Stimulated activated CD8-positive, alpha-beta memory T cell treated with anti-CD3 and anti-CD28 coated beads, Interleukin-15, amount 100 ng/mL, for 1 hour (primary cell): Measurements from ENCODE around the gene UNC79.
"Not testable (repeated sequence)": the region's sequence is repeated elsewhere in the genome, so short reads cannot be mapped to it uniquely, and the experiment has no call there.

Experiments used
- DNase-seq: peaks from one replicate; pipeline ENCODE4 v3.0.0-alpha.2; 2020; ENCODE audit warnings: low read depth

The UNC79 gene

DNA sequence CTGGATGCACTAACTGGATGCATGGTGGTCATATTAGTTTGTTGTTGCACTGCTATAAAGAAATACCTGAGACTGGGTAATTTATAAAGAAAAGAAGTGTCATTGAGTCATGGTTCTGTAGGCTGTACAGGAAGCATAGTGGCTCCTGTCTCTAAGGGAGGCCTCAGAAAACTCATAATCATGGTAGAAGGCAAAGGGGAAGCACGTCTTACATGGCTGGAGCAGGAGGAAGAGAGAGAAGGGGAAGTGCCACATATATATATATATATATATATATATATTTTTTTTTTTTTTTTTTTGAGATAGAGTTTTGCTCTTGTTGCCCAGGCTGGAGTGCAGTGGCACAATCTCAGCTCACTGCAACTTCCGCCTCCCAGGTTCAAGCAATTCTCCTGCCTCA lies 62.9 kb downstream of the UNC79 start:
- not testable (repeated sequence) for DNase-seq

DNA sequence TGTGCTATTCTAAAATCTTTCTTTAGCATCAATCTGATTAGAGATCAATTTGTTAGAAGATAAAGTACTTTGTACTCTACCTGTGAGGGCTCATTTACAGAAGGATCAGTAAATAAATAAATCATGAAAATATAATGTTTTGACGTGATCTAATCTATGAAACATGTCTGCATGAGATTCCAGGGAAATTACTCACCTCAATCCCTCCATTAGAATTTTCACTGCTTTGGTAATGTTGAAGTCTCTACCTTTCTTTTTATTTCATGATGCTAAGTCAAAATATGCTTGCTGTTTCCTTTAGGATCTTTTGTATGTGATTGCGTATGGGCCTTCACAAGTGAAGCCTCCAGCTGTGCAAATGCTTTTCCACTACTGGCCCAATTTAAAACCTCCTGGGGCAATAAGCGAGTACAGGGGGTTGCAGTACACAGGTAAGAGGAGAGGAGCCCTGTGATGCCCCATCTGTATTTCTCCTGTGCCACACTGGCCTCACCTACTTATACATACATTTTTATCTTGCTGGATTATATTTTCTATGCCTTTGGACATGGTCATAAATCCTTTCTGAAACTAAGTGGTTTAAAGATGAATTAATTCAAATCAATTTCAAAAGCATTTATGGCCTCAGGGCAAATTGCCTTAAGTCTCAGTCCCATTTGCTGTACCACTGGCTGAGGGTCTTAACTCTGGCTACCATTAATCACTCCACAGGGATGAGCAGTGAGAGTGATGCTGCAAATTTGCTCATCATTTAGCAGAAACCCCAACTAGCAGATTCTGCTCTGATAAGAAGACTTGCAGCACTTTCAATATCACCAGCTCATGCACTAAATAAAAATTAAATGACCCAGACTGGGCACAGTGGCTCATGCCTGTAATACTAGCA lies 66.4 kb downstream of the UNC79 start:
- no peak for DNase-seq

DNA sequence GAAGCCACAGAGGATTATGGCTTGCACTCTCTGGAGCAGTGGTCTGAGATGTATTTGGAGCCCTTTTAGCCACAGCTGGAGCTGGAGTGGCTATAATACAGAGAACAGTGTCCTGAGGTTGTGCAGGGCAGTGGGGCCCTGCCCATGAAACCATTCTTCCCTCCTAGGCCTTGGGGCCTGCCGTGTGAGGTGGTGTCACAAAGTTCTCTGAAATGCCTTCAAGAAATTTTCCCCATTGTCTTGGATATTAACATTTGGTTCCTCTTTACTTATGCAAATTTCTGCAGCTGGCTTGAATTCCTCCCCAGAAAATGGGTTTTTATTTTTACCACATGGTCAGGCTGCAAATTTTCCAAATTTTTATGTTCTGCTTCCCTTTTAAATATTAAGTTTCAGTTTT lies 79.3 kb downstream of the UNC79 start:
- no peak for DNase-seq

DNA sequence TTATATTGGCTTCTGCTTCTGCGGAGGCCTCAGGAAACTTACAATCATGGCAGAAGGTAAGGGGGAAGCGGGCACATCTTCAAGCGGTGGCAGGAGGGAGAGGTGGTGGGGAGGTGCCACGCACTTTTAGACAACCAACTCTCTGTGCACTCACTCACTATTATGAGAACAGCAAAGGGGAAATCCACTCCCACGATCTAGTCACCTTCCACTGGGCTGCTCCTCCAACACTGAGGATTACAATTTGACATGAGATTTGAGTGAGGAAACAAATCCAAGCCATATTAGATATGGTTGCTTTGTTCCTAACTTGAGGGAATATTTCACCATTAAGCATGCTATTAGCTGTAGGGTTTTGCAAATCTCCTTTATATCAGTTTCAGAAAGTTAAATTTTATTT lies 80.3 kb downstream of the UNC79 start:
- no peak for DNase-seq

DNA sequence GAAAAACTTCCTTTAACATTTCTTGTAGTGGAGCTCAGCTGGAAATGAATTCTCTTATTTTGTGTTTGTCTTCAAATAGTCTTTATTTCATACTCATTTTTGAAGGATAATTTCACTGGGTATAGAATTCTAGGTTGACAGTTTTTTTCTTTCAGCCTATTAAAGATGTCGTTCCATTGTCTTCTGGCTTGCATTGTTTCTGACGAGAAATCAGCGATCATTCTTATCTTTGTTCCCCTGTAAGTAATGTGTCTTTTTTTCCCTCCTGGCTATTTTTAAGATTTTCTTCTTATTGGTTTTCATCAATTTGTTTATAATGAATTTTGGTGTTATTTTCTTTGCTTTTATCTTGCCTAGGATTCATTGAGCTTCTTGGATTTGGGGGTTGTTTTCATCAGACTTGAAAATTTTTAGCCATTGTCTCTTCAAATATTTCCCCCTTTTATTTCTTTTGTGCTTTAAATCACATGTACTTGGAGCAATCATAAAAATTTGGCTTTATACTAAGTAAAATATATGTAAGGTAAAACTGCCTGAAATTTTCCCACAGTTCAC lies 89.4 kb downstream of the UNC79 start:
- no peak for DNase-seq

DNA sequence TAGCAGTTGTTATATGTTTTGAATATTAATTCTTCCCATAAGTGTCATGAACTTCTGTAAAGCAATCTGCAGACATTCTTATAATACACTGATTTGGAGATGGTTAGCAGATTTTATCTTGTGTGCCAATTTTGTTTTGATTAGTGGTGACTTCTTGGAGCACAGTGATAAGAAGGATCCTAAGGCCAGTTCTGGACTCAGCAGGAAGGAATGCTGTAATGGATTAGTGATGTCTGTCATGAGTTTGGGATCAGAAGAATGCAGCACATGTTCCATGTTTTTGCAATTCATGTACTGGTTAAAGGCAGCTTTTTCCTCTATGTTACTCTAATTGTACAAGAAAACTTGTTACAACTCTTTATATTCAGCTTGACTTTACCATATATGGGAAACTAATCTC lies 91.5 kb downstream of the UNC79 start:
- DNase-seq = no peak

DNA sequence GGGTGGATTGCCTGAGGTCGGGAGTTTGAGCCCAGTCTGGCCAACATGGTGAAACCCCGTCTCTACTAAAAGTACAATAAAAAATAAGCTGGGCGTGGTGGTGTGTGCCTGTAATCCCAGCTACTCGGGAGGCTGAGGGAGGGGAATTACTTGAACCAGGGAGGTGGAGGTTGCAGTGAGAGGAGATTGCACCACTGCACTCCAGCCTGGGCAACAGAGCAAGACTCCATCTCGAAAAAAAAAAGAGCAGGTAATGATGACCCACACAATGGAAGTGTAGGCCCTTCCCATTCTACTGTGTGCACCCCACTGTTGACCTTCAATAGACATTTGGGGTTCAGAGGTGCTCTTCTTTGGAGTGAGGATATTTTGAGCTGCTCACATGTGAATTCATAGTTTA lies 94.5 kb downstream of the UNC79 start:
- DNase-seq = not testable (repeated sequence)

DNA sequence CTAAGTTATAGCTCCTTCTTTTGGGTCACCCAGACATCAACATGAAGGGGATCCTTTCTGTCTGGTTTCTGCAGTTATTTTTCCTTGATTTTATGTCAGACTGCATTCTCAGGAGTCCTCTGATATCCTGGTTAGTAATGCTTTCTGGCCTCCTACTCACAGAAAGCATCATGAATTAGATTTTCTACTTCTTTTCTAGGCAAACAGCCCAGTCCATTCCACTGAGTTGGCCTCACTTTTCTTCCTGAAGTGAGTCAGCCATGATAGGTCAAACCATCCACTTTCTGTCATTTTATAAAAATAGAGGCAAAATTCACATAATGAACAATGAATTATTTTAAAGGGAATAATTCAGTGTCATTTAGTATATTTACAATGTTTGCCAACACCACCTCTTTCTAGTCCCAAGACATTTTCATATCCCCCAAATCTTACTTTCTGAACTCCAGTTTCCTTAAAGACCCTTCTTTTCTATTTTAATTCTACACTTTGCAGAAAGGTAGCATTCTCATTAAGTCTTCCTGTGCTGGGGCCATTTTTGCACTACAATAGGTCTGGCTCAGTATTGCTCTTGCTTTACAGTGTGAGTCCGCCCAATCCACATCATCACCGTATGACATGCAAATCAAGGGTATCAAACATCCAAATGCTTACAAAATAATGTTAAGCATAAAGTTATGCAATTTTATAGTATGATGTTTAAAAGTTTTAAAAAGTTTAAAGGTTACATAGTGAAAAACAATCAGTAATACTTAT lies 95.1 kb downstream of the UNC79 start:
- DNase-seq = no peak

DNA sequence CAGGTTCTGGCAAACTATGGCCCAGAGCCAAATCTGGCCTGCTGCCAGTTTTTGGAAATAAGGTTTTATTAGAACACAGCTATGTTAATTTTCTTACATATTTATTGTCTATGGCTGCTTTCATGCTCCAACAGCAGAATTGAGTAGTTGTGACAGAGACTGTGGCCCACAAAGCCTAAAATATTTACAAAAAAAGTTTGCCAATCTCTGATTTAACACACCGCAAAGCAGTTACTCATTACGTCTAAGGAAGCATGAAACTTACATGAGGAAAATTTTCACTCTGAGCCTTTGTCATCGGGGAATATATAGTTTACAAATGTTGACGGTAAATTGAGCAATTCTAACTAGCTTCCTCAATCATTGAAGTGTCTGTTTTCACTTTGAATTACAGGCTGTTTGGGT lies 96.5 kb downstream of the UNC79 start:
- no peak for DNase-seq

DNA sequence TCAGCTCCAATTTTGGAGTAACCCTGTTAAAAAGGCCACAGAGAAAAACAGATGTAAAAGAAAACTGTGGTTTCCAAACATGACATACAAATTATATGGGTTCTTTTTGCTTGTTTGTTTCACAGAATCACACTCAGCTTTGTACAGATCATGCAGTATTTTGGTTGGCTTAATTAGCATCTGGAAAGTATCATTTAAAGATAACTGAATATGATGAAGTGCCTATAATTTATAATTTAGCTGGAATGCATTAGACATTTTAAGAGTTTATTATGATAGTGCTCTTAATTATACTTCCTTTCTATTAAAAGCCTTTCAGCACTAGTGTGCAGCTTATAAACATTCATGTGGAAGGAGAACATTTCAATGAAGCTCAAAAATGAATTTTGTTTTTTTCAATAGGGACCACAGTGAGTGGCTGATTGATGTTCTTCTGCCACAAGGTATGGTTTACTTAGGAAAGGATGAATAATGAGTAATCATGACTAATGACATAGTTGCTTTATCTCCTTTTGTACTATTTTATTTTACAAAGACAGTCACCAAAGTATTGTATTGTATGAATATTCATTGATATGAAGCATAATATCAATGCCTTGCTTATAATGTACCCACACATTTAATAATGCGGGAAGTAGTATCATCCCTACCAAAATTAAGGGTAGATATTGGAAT lies 98.3 kb downstream of the UNC79 start:
- DNase-seq = no peak

DNA sequence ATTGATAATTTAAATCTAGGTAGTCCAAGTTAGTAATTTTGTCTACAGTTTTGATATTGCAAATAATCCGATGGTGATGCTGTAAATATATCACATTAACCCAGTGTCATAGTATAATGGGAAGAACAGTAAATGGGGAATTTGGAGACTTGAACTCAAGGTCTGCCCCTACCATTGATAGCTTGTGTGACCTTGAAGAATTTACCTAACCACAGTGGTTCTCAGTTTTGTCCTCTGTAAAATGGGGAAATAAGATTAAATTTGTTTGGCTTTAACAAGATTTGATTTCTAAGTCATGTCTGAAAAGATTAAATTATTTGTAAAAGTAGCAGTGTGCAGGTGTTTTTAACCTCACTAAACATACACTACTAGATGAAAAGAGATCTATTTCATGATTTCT lies 100.9 kb downstream of the UNC79 start:
- DNase-seq = no peak

DNA sequence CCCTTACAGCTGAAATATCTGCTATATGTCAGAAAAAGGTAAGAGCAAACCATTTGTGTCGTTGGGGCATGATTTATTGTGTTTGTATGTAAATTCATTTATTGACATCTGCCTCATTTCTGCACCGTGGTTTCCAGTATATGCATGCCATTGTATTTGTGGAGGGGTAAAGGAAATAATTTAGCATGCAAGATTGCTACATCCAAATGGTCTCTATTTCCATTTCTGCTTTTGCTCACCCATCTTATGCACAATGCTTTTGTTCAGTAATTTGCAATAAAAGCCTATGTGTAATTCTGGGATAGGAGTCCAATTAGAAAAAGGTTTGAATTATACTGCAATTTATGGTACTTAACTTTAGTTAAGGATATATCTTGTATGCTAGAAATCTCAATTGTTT lies 101.8 kb downstream of the UNC79 start:
- no peak for DNase-seq

DNA sequence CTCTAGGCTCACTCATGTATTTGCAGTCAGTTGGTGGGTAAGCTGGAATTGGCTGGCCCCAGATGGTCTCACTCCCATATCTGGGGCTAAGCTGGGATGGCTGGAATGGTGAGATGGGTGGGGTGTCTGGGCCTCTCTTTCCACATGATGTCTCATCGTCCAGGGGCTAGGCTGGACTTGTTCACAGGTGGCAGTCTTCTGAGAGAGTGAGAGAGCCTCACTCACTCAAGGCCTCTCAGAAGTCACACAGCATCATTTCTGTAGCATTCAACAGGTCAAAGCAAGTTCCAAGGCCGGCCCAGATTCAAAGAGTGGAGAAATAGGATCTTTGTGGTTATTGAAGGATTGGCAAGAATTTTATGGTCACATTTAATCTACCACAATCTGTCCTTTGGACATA lies 102.7 kb downstream of the UNC79 start:
- no peak for DNase-seq

DNA sequence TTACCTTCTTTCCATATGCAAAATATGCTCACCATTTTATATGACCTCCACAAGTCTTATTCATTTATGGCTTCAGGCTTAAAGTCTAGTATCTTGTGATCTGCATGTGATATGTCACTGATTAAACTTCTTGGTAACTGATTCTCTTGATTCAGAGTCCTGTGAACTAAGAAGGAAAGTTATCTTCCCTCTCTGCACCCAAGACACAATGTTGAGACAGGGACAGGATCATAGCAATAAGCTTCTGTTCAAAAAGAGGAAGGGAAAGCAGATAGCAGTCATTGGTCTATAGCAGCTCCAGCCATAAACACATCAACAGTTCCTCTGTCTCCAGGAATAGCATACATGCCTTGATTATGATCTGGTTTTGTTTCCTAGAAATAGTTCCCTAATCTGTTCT lies 103.1 kb downstream of the UNC79 start:
- DNase-seq = no peak

DNA sequence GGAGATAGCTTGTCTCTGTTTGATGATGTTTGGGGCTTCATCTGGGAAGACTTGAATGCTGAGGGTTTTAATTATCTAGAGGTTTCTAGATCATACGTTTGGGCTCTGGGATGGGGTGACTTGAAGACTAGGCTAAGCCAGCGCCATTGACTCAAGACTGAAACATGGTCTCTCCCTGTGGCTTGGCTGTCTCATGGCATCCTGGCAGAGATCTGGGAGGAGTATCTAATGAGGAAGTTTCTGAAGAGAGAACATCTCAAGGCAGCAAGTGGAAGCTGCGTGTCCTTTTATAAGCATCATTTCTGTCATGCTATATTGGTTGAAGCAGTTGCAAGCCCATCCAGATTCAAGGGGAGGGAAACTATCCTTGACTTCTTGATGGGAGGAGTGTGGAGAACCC lies 104.8 kb downstream of the UNC79 start:
- no peak for DNase-seq

DNA sequence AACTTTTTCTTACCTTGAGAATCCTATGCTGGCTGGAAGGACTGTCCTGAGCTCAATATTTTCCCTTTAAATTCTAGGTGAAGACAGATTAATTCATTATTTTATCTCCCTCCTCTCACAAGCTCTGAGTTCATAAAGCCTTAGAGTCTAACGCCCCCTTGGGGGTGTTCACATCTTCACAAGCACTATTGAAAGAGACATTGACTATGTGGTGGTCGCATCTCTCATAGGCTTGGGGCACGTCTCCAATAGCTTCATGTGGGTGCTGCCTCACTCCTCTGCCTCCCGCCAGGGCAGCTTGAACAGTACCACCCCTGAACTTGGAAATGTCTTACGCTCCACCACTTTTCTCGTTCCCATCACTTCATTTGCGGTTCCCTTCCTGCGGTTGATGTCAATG lies 106.2 kb downstream of the UNC79 start:
- no peak for DNase-seq

DNA sequence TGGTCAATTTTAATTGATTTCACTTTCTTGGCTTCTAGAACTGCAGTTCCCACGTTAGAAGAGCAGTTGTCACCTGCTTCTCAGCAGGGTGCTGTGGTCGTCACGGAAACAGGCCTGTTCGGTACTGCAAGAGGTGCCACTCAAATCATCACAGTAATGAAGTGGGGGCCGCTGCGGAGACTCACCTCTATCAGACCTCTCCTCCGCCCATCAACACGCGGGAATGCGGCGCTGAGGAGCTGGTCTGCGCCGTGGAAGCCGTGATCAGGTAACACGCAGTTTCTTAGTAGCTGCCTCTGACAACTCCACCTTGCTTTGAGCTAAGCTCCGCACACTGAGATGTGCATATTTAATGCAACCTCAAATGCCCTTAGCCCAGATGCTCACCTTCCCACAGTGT lies 107.2 kb downstream of the UNC79 start:
- no peak for DNase-seq

DNA sequence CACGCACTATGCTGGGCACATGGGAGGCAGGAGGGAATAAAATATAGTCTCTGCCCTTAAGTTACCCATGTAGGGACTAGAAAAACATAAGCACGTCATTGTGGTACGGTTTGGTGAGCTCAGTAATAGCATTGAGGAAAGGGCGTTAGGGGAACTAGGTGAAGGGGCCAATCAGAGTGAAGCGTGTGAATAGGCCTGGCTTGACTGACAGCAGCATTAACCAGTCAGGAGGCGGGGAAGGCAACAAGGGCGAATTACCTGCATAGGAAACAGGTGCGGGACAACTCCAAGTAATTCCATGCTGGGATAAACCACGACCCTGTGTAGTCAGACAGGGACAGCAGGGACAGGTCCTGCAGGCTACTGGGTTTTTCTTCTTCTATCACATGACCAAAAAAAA lies 107.7 kb downstream of the UNC79 start:
- no peak for DNase-seq

DNA sequence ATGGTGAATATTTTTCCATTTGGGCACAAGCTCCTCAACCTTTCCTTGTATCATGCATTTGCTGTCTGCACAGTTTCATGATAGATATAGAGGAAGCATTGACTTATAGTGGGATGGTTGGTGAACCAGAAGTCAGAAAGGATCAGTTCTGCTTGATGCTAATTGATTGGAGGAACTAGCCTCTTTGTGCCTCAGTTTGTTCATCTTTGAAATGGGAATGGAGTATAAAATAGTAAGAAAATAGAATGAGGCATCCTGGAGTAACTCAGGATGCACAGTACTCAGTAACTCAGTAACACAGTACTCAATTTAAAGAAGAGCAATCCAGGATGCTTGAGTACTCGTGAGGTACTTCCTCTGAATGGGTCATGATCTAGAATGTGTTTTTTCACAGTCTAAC lies 109.5 kb downstream of the UNC79 start:
- DNase-seq = no peak

DNA sequence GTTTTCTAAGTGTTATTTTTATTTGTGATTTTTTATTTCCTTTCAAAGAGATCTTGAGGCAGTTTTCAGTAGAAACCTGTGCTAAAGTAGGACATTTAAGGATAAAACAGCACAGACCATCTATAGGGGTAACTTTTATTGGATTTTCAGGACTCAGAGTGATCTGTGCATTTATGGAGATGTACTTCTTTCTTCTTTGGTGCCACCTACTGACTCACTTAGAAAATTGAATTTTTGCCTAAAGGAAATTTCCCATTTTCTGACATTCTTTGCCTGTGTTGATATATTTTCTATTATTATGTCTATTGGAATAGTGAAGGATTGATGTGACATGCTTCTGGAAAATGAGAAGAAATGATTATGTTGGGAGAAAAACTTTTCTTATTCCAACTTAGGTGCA lies 113.0 kb downstream of the UNC79 start:
- DNase-seq = no peak

DNA sequence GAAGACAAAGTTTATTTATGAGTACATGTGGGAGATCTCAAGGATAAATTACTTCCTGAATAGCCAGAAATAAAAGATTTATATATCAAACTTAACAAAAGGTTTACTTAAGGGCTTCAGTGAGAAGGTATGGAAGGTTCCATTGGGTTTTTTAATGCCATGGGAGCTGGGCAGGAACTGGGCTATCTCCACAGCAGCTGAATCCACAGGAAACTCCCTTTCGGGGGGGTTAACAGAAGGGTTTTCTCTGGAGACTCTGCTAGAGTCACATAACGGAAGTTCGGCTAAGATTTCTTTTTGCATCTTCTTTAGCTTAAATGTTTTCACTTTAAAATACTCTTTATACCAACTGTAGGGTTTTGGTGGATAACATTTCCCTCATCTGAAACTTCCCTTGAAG lies 113.5 kb downstream of the UNC79 start:
- no peak for DNase-seq

DNA sequence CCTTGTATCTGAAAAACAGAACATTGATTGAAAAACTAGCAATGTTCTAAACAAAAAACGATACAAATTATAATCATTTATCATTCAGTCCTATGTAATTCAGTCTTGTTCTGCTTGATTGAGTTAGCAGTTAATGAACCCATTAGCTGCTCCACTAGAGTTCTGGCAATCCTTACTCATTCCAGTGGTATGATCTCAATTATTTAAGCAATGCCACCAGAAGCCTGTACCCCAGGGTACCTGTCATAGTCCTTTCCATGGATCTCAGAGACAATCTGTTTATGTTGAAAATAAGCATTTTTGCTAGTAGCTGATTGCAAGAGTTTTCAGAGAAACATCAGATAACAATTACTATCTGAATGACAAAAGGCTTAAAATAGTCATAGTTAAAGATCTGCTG lies 115.9 kb downstream of the UNC79 start:
- DNase-seq = no peak
